Measurements from ENCODE around the gene SSBP3.

Gene SSBP3

GRCh38 chr1:54289712-54290233, 116.4 kb downstream of the SSBP3 start:
- DNase-seq (ENCODE audit: low read depth in 1 of 2, low spot score in 1 of 2) = no peak

GRCh38 chr1:54287801-54288211, 118.4 kb downstream of the SSBP3 start:
- no peak for DNase-seq (ENCODE audit: low read depth in 1 of 2, low spot score in 1 of 2)

- DNase-seq (ENCODE audit: low read depth in 1 of 2, low spot score in 1 of 2) = peak in 1 of 2 donors; percentile 12
These were observed 119.0 kb downstream of the SSBP3 start for GRCh38 chr1:54287176-54287650.

GRCh38 chr1:54285815-54286345, 120.3 kb downstream of the SSBP3 start:
- DNase-seq (ENCODE audit: low read depth in 1 of 2, low spot score in 1 of 2) = no peak

GRCh38 chr1:54284781-54285529, 121.2 kb downstream of the SSBP3 start:
- DNase-seq (ENCODE audit: low read depth in 1 of 2, low spot score in 1 of 2) = no peak

GRCh38 chr1:54283635-54284385, 122.4 kb downstream of the SSBP3 start:
- DNase-seq (ENCODE audit: low read depth in 1 of 2, low spot score in 1 of 2) = no peak

GRCh38 chr1:54282101-54282847, 123.9 kb downstream of the SSBP3 start:
- DNase-seq (ENCODE audit: low read depth in 1 of 2, low spot score in 1 of 2) = no peak

GRCh38 chr1:54280651-54281050, 125.5 kb downstream of the SSBP3 start:
- no peak for DNase-seq (ENCODE audit: low read depth in 1 of 2, low spot score in 1 of 2)

GRCh38 chr1:54279457-54279856, 126.7 kb downstream of the SSBP3 start:
- no peak for DNase-seq (ENCODE audit: low read depth in 1 of 2, low spot score in 1 of 2)

- DNase-seq (ENCODE audit: low read depth in 1 of 2, low spot score in 1 of 2) = no peak
These were observed 127.2 kb downstream of the SSBP3 start for GRCh38 chr1:54278941-54279422.

GRCh38 chr1:54277451-54278341, 128.5 kb downstream of the SSBP3 start:
- DNase-seq (ENCODE audit: low read depth in 1 of 2, low spot score in 1 of 2) = no peak

GRCh38 chr1:54276617-54277450, 129.4 kb downstream of the SSBP3 start:
- DNase-seq (ENCODE audit: low read depth in 1 of 2, low spot score in 1 of 2) = no peak

- DNase-seq (ENCODE audit: low read depth in 1 of 2, low spot score in 1 of 2) = no peak
These were observed 130.8 kb downstream of the SSBP3 start for GRCh38 chr1:54275349-54275748.

- no peak for DNase-seq (ENCODE audit: low read depth in 1 of 2, low spot score in 1 of 2)
These were observed 131.3 kb downstream of the SSBP3 start for GRCh38 chr1:54274881-54275280.

- no peak for DNase-seq (ENCODE audit: low read depth in 1 of 2, low spot score in 1 of 2)
These were observed 131.7 kb downstream of the SSBP3 start for GRCh38 chr1:54274448-54274847.

GRCh38 chr1:54273795-54274163, 132.4 kb downstream of the SSBP3 start:
- DNase-seq (ENCODE audit: low read depth in 1 of 2, low spot score in 1 of 2) = no peak

- no peak for DNase-seq (ENCODE audit: low read depth in 1 of 2, low spot score in 1 of 2)
These were observed 133.0 kb downstream of the SSBP3 start for GRCh38 chr1:54273092-54273794.

- no peak for DNase-seq (ENCODE audit: low read depth in 1 of 2, low spot score in 1 of 2)
These were observed 133.5 kb downstream of the SSBP3 start for GRCh38 chr1:54272772-54273091.

GRCh38 chr1:54272134-54272533, 134.1 kb downstream of the SSBP3 start:
- no peak for DNase-seq (ENCODE audit: low read depth in 1 of 2, low spot score in 1 of 2)
